K562 (cell line): ENCODE data around the gene RPL22. TPM values are rescaled to one million over a fixed set of nuclear protein-coding genes. Genes with fewer than 3 reads are reported as not detected.

Source experiments
- ARID3B ChIP-seq: fragments of 250-450 bp; sonication (Bioruptor Pico); IDR thresholded peaks from 2 replicates; pipeline ENCODE4 v1.4.0; 2020; ENCODE audit warnings: borderline replicate concordance
- CGGBP1 ChIP-seq: fragments of 250-450 bp; sonication (Bioruptor Pico); IDR thresholded peaks from 2 replicates; pipeline ENCODE4 v1.9.0; 2021; ENCODE audit warnings: mild to moderate bottlenecking
- HDAC3 ChIP-seq: fragments of 450-650 bp; IDR thresholded peaks from 2 replicates; pipeline ENCODE4 v1.6.1; 2018; ENCODE audit warnings: borderline replicate concordance, mild to moderate bottlenecking, moderate library complexity; ENCODE audit not compliant: partially characterized antibody
- HNRNPL ChIP-seq: fragments of 200-400 bp; formaldehyde crosslinking; IDR thresholded peaks from 2 replicates; pipeline ENCODE4 v1.6.1; 2017; ENCODE audit warnings: low read depth, mild to moderate bottlenecking, low read length
- MCM5 ChIP-seq: fragments of 450-650 bp; IDR thresholded peaks from 2 replicates; pipeline ENCODE4 v1.6.1; 2016; ENCODE audit warnings: low read depth
- MXI1 ChIP-seq: IDR thresholded peaks from 2 replicates; pipeline ENCODE4 v1.6.1; 2011; ENCODE audit warnings: low read depth, mild to moderate bottlenecking, improper control_type of control experiment, low read length
- NEUROD1 ChIP-seq: fragments of 150-350 bp; IDR thresholded peaks from 2 replicates; pipeline ENCODE4 v1.6.1; 2014; ENCODE audit warnings: borderline replicate concordance, low read length, low read depth; ENCODE audit not compliant: partially characterized antibody
- POLR3A ChIP-seq: IDR thresholded peaks from 2 replicates; pipeline ENCODE4 v1.6.1; 2011; ENCODE audit warnings: borderline replicate concordance, mild to moderate bottlenecking, moderate library complexity; ENCODE audit not compliant: insufficient read length, insufficient read depth; ENCODE audit errors: extremely low read depth
- RBM15 ChIP-seq: fragments of 200-400 bp; formaldehyde crosslinking; IDR thresholded peaks from 2 replicates; pipeline ENCODE4 v1.6.1; 2018; ENCODE audit warnings: mild to moderate bottlenecking, low read length, moderate library complexity; ENCODE audit not compliant: insufficient read depth
- RBM22 ChIP-seq: fragments of 200-400 bp; formaldehyde crosslinking; IDR thresholded peaks from 2 replicates; pipeline ENCODE4 v1.6.1; 2018; ENCODE audit warnings: low read length, low read depth; ENCODE audit not compliant: poor library complexity, severe bottlenecking
- RFX5 ChIP-seq: IDR thresholded peaks from 2 replicates; pipeline ENCODE4 v1.6.1; 2011; ENCODE audit warnings: low read depth, mild to moderate bottlenecking, improper control_type of control experiment, low read length
- SLC30A9 ChIP-seq: fragments of 250-450 bp; sonication (Bioruptor Pico); IDR thresholded peaks from 2 replicates; pipeline ENCODE4 v1.8.0; 2022; ENCODE audit warnings: mild to moderate bottlenecking, moderate library complexity
- ZBED1 ChIP-seq: IDR thresholded peaks from 2 replicates; pipeline ENCODE4 v1.6.1; 2014
- ZC3H8 ChIP-seq: fragments of 450-650 bp; IDR thresholded peaks from 2 replicates; pipeline ENCODE4 v1.6.1; 2017
- ZFP1 ChIP-seq: fragments of 450-650 bp; formaldehyde crosslinking; IDR thresholded peaks from 2 replicates; pipeline ENCODE4 v1.4.0; 2020; ENCODE audit warnings: mild to moderate bottlenecking, mixed read lengths
- ZFPM2 ChIP-seq: fragments of 250-450 bp; sonication (Bioruptor Pico); IDR thresholded peaks from 2 replicates; pipeline ENCODE4 v1.5.1; 2022; ENCODE audit warnings: mild to moderate bottlenecking
- ZNF133 ChIP-seq: fragments of 250-450 bp; sonication (Bioruptor Pico); IDR thresholded peaks from 2 replicates; pipeline ENCODE4 v1.4.0; 2020; ENCODE audit warnings: mild to moderate bottlenecking
- ZNF174 ChIP-seq: fragments of 250-450 bp; sonication (Bioruptor Pico); IDR thresholded peaks from 2 replicates; pipeline ENCODE4 v1.4.0; 2020; ENCODE audit warnings: mild to moderate bottlenecking
- ZNF282 ChIP-seq: sonication (generic); formaldehyde crosslinking; IDR thresholded peaks from 2 replicates; pipeline ENCODE4 v1.8.1; 2023; ENCODE audit warnings: missing genetic modification reagents
- ZNF398 ChIP-seq: fragments of 250-450 bp; sonication (Bioruptor Pico); IDR thresholded peaks from 2 replicates; pipeline ENCODE4 v1.8.0; 2021; ENCODE audit warnings: moderate library complexity, mild to moderate bottlenecking, inconsistent platforms
- ZNF445 ChIP-seq: fragments of 250-450 bp; sonication (Bioruptor Pico); IDR thresholded peaks from 2 replicates; pipeline ENCODE4 v1.4.0; 2020; ENCODE audit warnings: low read depth, mild to moderate bottlenecking, moderate library complexity
- ZNF586 ChIP-seq: fragments of 450-650 bp; formaldehyde crosslinking; conservative IDR thresholded peaks from 2 replicates; pipeline ENCODE4 v1.4.0; 2020; ENCODE audit warnings: mild to moderate bottlenecking, moderate library complexity
- ZNF655 ChIP-seq: fragments of 250-450 bp; sonication (Bioruptor Pico); IDR thresholded peaks from 2 replicates; pipeline ENCODE4 v1.5.0; 2021
- ZNF778 ChIP-seq: fragments of 450-650 bp; formaldehyde crosslinking; IDR thresholded peaks from 2 replicates; pipeline ENCODE4 v1.4.0; 2020; ENCODE audit warnings: mild to moderate bottlenecking, moderate library complexity
- ZSCAN29 ChIP-seq: fragments of 450-650 bp; IDR thresholded peaks from 2 replicates; pipeline ENCODE4 v1.6.1; 2017
- polyA plus RNA-seq, 8 experiments: library from polyadenylated mRNA; depleted of rRNA in 4 of 8; stranded (reverse) in 5 of 8; unstranded in 3 of 8; fragments of >200 nt; fragmentation: Nextera tagmentation in 2 of 8; fragmentation: Illumina TruSeq in 1 of 8; extraction: Ambion mirVana in 2 of 8; extraction: Trizol in 1 of 8; gene quantifications; 2 replicates each; pipeline versions ENCODE4 v1.2.1 to v1.2.3, GENCODE V29; 2011 to 2014; ENCODE audit warnings: inconsistent platforms in 1 of 8, missing spikeins in 1 of 8
- total RNA-seq, 7 experiments: library from RNA; depleted of rRNA in 6 of 7; stranded (reverse); fragments of >200 nt in 6 of 7; fragmentation: Illumina TruSeq in 2 of 7; extraction: Trizol in 2 of 7; gene quantifications; 2 replicates each; pipeline versions ENCODE4 v1.2.1 to v1.2.3, GENCODE V29; 2011 to 2021; ENCODE audit warnings: low replicate concordance in 1 of 7

The RPL22 gene
- total and polyA plus RNA-seq, 9 of the 15 experiments (the other 6 are each of a cell fraction or from before 2014, with no cell fraction given): 467 to 1,165 (median 607) TPM

- TF ChIP-seq ZNF282 (CRISPR knock-in tag) (no peak), ZNF655 (CRISPR knock-in tag) (no peak), HDAC3 (no peak), ZNF778 (CRISPR knock-in tag) (no peak), ZNF398 (CRISPR knock-in tag) (no peak), ARID3B (CRISPR knock-in tag) (no peak), NEUROD1 (peak; percentile 96), ZFPM2 (CRISPR knock-in tag) (no peak), ZC3H8 (no peak), ZNF133 (CRISPR knock-in tag) (no peak), CGGBP1 (CRISPR knock-in tag) (no peak), SLC30A9 (CRISPR knock-in tag) (no peak), RBM22 (peak; percentile 85), ZSCAN29 (0 out of 2 replicates have a peak, but pooled peaks have one; percentile 48), HNRNPL (peak; percentile 73; the same call in 1 of the 2 replicates), ZNF586 (CRISPR knock-in tag) (no peak), RBM15 (no peak), MCM5 (no peak), ZFP1 (CRISPR knock-in tag) (no peak), ZNF445 (CRISPR knock-in tag) (no peak), RFX5 (no peak), ZBED1 (peak; percentile 51; the same call in 1 of the 2 replicates), ZNF174 (CRISPR knock-in tag) (no peak), POLR3A (no peak), MXI1 (peak; percentile 53)
Observed at GRCh38 chr1:6199298-6200187, at the start of gene RPL22 (continued).
